NCI-H446 (cell line): ENCODE measurements around the gene LBHD2.

Experiments
- DNase-seq, 2 experiments: peaks; one replicate each; lab custom pipeline; 2025; lab: John Stamatoyannopoulos, UW

The LBHD2 gene

DNA sequence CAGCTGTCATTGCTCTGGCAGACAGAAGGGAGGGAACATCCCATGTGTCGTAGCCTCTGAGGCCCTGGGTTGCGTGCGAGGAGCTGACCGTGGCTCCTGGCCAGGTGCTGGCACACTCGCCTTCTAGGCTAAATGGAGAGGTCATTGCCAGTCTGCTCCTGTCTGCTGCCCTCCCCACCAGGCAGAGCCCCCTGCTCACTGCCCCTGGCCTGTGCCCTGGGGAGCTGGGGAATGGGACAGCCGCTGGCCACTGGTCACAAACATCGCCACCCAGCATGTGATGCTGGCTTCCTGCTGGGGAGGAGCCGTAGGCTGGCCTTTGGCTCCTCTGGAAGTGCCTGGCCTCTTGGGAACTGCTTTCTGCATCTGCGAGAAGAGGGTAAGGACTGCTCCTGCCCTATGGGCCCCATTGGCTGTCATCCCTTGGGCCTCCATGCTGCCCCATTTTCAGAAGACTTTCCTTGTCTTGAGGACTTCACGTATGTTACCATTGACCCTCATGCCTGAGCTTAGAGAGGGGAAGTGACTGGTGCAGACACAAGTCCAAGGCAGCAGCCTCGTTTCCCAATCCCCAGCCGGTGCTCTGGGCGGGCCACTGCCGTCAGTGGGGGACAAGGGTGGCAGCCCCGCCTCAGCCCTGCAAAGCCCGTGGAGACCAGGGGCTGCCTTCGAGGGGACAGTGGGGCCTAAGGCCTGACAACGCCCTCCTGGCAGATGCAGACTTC, 37.3 kb downstream of the LBHD2 start:
- no peak for DNase-seq

DNA sequence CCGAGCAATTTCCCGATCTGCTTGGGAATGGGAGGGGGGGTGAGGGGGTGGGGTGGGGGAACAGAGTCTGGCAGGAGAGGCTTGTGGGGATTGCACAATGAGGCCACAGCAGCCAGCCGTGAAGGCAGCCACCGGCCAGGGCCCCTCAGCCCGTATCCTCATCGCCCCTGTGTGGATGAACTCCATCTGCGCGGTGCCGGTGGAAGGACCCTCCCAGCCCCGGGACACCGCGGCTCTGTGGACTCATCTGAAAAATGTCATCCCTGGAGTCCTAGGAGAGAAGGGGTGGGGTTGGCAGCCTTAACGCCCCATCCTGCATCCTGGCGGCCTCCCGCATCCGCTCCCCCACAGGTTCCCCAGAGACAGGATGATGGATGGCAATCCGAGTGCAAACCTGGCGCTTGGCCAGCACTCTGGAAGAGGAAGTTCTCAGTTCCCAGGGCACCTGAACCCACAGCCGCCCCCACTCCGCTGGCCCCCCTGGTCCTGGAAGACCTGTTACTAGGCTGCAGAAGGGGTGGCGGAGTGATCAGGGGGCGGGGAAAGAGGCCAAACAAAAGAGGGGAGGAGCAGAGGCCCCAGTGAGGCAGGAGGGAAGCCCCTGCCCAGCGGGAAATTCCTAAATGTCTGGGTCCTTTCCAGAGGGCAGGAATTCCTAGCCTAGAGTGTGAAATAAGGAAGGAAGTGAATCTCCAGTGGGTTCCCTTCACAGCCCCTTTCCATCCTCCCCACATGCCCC, 38.0 kb downstream of the LBHD2 start:
- peak; percentile 45 to 75 for DNase-seq

DNA sequence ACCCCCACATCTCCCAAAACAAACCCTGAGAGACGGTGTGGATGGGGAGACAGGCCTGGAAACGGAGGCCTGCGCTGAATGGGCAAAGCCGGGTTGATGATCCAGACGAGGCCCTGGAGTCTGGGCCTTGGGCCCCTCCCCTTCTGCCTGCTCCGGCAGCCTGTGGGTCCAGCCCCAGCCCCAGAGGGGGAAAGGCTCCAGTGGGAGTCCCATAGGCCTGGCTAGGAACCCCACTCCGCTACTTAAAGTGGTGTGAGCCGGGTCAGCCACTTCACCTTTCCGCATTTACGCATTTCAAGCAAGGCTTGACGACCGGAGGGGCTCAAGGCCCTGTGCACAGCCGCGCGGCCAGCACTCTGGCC, 38.6 kb downstream of the LBHD2 start:
- no peak for DNase-seq

DNA sequence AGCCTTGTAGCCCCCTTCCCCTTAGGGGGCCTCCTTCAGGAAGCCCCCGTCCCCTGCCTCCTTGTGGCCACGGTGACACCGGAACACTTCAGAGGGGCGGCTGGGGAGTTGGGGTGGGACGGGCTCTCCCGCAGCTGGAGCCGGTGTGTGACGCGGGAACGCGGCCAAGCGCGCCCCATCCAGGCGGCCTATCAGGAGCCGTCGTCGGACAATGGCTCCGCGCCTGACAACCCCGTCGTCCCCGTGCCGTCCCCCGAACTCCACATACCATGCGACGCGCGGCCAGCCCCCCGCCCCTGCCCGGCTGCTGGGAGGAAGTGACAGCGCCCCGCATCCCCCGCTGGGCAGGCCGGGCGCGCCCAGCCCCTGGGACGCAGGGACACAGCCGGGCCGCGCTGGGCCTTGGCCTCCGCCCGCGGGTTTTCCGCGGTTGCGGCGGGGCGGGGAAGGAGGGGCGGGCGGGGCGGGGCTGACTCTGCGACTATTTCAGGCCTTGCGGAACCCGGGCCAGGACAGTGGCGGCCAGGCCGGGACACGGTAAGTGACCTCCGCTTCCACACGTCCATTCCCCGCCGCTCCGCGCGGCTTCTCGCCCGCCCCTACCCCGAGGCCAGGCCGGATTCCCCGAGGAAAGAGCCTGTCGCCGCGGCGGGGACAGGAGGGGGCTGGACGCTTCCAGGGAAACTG, 39.1 kb downstream of the LBHD2 start, which contains the start of gene TNFAIP2:
Gene TNFAIP2, plus strand, starts transcription at position 515 of the 687 bp plus-strand sequence. CDS start 2,997 bp downstream, outside the sequence.
- DNase-seq = no peak

DNA sequence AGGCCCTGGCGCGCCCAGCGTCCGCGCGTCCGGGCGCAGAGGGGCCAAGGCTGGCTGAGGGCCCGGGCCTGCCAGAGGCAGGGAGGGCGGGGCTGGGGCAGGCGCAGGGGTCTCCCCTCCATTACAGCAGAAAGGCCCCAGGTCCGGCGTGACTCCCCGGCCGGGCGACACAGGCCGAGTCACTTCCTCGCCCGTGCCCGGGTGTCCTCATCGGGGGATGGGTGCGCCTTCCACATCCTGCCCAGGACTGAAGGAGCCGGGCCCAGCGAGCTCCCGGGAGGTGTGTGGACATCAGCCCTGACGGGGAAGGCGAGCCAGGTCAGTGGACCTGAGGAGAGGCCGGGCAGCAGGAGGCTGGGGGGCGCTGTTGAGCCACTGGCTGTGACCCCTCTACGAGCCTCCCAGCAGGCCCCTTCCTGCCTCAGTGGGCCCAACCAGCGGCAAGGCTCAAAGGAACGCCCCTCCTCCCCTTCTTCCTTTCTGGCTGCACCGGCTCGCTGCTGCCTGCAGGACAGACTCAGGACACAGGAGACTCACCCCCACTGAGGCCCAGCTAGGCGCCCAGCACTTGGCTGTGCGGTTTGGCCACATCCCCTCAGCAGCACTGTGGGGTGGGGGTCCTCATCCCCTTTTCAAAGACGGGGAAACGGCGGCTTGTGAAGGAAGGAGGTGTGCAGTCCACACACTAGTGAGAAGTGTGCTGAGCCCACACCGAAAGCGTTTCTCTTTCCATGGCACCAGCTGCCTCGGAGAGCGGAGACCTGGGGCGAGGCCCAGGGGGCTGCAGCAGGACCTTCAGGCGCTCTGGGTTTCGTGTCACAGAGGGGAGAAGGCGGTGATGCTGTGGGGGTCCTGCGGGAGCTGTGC, 39.9 kb downstream of the LBHD2 start:
- no peak for DNase-seq

DNA sequence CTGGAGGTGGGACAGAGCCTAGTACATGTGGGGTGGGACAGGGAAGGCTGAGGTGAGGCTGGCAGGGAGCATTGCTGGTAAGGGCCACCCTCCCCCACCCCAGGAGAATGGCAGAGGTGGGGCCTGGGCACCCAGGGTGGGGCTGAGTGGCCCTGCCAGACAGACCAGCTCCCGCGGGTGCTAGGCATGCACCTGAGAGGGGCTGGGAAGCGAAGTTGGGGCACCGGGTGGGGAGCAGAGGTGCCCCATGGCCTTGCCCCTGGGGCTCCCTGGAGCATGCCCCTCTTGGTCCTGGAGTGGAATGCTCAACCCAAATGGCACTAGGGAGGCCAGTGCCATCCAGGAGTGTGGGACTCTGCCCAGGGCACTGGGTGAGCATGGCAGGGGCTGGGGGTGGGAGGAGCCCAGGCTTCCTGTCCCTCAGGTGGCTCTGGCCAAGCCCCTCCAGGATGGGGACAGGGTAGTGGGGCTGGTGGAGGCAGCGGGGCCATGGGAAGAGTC, 40.5 kb downstream of the LBHD2 start:
- no peak for DNase-seq

DNA sequence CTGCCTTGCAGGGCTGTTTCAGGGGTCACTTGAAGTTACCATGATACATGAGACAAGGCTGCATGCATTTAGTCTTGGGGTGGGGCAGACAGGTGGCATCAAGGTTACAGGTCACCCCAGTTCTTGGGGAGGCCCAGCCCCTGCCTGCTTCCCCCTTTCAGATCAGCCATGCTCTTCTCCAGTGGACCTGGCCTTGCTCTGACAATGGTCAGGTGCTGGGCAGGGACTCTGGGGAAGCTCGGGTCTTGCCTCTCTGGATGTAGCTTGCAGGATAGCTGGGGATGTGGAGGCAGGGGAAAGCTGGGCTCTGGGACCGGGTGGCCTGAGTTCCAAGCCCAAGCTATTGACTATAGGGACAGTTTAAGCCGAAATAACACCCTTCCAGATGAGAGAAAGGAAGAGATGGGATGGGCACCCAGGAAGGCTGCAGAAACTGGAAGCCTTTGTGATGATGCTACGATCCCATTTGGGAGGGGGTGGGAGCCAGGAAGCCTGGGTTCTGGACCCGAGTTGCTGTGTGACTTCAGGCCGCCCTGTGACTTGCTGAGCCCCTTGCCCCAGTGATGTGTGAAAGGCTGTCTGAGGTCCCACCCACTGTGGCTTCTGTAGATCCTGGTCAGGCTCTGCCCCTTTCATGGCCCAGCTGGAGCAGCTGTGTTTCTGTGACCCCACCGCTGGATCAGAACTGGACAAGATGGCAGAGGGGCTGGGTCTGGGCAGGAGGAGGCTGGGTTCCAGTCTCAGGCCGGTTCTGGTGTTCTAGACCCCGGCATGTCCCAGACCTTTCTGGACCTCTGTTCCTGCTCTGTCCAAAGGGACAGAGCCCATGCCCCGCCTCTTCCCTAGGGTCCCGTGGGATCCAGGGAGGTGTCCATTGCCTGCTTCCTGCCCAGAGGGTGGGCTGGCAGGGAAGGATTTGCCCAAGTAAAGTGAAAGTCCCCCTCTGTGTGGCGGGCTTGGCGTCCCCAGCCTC, 41.4 kb downstream of the LBHD2 start:
- no peak for DNase-seq

DNA sequence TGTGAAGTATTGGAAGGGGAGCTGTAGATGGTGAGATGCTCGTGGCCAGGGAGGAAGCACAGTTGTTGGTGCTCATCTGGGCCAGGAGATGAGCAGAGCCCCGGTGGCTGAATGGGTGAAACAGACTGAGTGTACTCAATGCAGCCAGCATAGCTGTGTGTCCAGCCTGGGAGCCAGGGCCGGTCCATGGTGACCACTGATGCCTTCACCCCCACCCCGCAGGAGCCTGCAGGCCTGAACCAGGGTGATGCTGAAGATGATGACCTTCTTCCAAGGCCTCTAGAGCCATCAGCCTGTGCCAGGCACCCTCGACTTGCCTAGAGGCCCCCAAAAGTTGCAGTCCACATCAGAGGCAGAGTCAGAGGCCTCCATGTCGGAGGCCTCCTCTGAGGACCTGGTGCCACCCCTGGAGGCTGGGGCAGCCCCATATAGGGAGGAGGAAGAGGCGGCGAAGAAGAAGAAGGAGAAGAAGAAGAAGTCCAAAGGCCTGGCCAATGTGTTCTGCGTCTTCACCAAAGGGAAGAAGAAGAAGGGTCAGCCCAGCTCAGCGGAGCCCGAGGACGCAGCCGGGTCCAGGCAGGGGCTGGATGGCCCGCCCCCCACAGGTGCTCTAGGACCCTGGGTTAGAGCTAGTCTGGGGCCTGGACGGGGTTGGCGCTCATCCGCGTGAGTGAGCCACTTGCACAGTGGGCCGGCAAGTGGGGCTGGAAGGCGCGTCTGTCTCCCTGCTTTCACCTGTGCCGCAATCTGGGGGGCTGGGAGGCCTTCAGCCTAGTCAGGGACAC, 42.3 kb downstream of the LBHD2 start:
- DNase-seq = no peak

DNA sequence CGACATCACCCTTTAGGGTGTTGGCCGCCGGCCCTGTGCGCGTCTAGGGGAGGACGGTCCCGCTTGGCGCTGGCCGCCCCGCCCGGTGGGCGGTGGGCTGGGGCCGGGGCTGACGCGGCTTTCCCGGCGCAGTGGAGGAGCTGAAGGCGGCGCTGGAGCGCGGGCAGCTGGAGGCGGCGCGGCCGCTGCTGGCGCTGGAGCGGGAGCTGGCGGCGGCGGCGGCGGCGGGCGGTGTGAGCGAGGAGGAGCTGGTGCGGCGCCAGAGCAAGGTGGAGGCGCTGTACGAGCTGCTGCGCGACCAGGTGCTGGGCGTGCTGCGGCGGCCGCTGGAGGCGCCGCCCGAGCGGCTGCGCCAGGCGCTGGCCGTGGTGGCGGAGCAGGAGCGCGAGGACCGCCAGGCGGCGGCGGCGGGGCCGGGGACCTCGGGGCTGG, 42.9 kb downstream of the LBHD2 start:
- DNase-seq = no peak

DNA sequence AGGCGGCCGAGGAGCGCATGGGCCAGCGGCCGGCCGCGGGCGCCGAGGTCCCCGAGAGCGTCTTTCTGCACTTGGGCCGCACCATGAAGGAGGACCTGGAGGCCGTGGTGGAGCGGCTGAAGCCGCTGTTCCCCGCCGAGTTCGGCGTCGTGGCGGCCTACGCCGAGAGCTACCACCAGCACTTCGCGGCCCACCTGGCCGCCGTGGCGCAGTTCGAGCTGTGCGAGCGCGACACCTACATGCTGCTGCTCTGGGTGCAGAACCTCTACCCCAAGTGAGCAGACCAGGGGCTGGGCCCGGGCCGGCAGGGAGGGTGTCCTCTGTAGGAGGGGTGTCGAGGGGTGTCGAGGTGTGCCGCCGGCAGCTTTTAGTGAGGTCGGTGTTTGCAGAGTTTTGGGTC, 43.3 kb downstream of the LBHD2 start:
- no peak for DNase-seq

DNA sequence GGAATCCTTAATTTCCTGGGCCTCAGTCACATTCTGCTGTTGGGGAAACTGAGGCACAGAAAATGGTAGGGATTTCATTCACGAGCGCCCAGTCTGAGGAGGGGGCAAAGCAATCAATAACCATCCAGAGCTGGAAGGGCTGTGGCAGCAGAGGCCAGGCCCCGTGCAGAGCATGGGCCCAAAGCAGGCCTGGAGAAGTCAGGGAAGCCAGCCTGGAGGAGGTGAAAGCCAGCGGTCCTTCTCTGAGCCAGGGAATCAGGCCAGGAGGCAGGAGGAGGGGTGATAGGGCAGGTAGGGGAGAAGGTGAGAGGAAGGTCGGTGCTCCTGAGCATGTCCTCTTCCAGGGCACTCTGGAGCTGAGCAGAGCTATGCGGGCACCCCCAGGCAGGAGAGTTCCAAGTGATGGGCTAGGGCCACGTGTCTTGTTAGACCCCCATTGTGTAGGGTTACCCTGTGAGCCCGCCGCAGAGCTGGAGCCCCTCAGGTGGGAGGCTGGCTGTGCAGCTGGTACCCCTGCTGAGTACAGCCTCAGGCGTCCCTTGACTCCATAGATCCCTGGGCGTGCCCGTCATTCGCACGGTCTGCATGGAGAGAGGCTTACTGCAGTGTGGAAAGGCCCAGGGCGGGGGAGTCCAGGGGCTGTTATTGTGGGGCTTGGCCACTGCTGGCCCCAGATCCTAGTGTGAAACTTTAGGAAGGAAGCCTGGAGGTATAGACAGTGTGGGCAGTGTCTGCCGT, 44.0 kb downstream of the LBHD2 start:
- no peak for DNase-seq

DNA sequence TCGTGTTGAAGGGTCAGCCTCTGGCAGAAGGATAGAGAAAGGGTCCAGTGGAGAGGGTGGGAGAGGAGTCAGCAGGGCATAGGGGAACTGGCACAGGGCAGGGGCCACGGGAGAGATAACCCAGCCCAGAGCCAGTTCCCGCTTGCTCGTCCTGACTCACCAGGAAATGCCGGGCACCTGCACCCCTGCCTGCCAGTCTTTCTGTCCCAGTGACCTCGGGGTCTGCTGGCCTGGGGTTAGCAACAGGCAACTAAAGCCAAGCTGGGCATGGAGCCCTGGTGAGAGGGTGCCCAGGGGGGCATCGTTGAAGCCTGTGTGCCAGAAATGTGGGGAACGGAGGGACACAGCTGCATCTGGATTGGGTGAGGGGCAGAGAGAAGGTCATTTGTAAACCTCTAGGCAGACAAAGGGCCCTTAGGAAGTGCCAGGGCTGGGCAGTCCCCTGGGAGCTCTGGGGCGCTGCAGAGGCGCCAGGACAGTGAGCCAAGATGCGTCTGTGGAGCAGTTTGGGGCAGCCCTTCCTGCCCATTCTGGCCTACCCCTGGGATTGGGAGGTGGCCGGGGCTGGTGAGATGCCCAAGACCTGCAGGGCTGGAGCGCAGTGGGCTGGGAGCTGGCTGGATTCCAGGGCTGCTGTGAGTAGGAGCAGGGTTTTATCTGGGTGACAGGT, 44.8 kb downstream of the LBHD2 start:
- DNase-seq = no peak

DNA sequence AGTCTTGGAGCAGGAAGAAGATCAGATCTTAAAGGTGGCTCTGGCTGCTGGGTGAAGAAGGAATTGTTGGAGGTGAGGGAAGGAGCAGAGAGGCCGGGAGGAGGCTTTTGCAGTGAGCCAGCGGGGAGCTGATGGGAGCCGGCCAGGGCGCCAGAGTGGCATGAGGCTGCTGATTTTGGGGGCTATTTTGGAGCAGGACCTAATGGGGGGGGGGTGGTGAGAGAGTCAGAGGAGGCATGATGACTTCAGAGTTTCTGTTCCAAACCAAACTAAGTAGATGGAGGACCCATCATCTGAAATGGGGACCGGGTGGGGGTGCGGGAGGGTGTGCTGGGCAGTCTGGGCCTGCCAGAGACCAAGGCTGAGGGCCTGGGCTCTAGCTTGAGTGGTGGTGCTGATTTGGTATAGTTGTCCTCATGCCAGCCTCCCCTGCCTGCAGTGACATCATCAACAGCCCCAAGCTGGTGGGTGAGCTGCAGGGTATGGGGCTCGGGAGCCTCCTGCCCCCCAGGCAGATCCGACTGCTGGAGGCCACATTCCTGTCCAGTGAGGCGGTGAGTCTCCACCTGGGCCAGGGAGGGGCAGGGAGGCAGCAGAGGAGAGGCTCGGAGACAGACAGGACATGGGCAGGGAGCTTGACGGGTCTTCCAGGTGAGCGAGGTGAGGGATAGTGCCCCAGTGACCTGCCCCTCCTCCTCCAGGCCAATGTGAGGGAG, 45.4 kb downstream of the LBHD2 start:
- no peak for DNase-seq

DNA sequence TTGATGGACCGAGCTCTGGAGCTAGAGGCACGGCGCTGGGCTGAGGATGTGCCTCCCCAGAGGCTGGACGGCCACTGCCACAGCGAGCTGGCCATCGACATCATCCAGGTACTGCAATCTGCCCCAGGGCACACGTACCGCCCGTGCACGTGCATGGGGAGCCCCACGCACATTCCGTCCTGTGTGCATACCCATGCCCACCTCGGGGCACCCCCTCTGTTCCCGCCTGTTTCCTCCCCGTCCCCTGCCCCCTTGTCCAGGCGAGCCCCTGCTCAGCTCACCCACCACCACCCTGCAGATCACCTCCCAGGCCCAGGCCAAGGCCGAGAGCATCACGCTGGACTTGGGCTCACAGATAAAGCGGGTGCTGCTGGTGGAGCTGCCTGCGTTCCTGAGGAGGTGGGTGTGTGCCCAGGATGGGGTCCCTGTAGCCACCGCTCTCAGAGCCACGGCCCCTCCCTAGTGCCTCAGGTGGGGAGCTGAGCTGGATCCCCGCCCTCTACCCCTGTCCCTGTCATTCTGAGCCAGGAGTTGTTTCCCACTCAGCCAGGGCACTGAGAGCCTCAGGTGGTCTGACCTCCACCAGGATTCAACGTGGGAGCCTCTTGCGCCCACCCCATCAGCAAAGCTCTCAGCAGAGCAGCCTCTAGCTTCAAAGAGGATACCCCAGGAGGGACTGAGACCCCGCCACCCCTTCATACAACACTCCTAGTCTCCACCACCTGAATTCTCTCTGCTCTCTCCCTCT, 46.2 kb downstream of the LBHD2 start:
- no peak for DNase-seq

DNA sequence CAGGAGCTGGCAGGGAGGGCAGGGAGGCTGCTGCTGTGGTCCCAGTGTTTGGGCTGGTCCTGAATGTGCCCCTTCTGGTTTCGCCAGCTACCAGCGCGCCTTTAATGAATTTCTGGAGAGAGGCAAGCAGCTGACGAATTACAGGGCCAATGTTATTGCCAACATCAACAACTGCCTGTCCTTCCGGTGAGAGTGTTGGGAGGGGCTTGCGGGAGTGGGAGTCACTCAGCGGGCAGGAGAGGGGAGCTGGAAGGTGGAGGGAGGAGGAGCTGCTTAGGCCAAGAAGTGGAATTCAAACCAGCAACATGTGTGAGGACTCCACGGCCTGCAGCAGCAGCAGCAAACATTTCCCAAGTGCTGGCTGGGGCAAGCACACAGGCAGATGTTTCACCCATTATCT, 47.0 kb downstream of the LBHD2 start:
- DNase-seq = no peak

DNA sequence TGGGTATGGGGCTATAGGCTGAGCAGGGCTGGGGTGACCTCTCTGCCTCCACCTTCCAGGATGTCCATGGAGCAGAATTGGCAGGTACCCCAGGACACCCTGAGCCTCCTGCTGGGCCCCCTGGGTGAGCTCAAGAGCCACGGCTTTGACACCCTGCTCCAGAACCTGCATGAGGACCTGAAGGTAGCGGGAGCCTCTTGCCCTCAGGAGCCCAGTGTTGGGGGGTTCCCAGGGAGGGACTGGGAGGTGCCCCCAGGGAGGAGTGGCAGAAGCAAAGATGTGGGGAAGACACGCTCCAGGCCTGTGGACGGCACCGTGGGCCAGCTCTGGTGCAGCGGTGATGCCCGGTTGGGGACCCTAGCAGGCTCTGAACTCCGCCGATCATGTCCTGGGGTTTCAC, 47.6 kb downstream of the LBHD2 start:
- no peak for DNase-seq
